NT2/D1 (cell line): ENCODE results near the gene NIPAL3.
"Not testable (repeated sequence)": the region's sequence is repeated elsewhere in the genome, so short reads cannot be mapped to it uniquely, and the experiment has no call there.

Experiments
- DNase-seq: peaks from one replicate; pipeline ENCODE4 v3.0.0-alpha.2; 2011; ENCODE audit warnings: low read depth, low spot score
- H3K27me3 ChIP-seq: 2 replicates; pipeline ENCODE4 v1.6.0; 2011; ENCODE audit warnings: mild to moderate bottlenecking; ENCODE audit not compliant: insufficient read length, insufficient read depth
- H3K36me3 ChIP-seq: 2 replicates; pipeline ENCODE4 v1.6.1; 2011; ENCODE audit warnings: mild to moderate bottlenecking, low read length, mixed read lengths; ENCODE audit not compliant: insufficient read depth, insufficient read length
- H3K4me1 ChIP-seq: 2 replicates; pipeline ENCODE4 v1.5.1; 2011; ENCODE audit not compliant: insufficient read depth, insufficient read length
- H3K4me3 ChIP-seq: 2 replicates; pipeline ENCODE4 v1.5.1; 2011; ENCODE audit warnings: low read depth; ENCODE audit not compliant: insufficient read length
- H3K9ac ChIP-seq: 2 replicates; pipeline ENCODE4 v1.6.0; 2011; ENCODE audit warnings: low read depth; ENCODE audit not compliant: insufficient read length
- H3K9me3 ChIP-seq: 2 replicates; pipeline ENCODE4 v1.5.1; 2011; ENCODE audit warnings: mild to moderate bottlenecking, low read length; ENCODE audit not compliant: insufficient read depth
- SUZ12 ChIP-seq: IDR thresholded peaks from 2 replicates; pipeline ENCODE4 v1.6.1; 2011; ENCODE audit not compliant: insufficient read length, insufficient read depth; ENCODE audit errors: extremely low read depth
- YY1 ChIP-seq: IDR thresholded peaks from 2 replicates; pipeline ENCODE4 v1.6.1; 2011; ENCODE audit not compliant: insufficient read length, insufficient read depth
- ZNF274 ChIP-seq: IDR thresholded peaks from 2 replicates; pipeline ENCODE4 v1.6.1; 2011; ENCODE audit warnings: mild to moderate bottlenecking, low read depth, low read length

The NIPAL3 gene

GRCh38 chr1:24504560-24504959 is 89.0 kb downstream of the NIPAL3 start:
- Histone ChIP-seq H3K4me3 (no peak overlapping the region), H3K9ac (no peak overlapping the region), H3K27me3 (no peaks in the 10 kb centered on the region), H3K9me3 (no peaks in the 10 kb centered on the region), H3K4me1 (peaks cover 7% of the 10 kb centered on the region), H3K36me3 (no peaks in the 10 kb centered on the region)
- TF ChIP-seq SUZ12: no peak
- no peak for TF ChIP-seq YY1
- TF ChIP-seq ZNF274: no peak
- no peak for DNase-seq

- no peak overlapping the region for H3K9ac ChIP-seq
- H3K27me3 ChIP-seq: no peaks in the 10 kb centered on the region
- peaks cover 7% of the 10 kb centered on the region for H3K4me1 ChIP-seq
- no peaks in the 10 kb centered on the region for H3K36me3 ChIP-seq
- no peak for TF ChIP-seq YY1
- TF ChIP-seq SUZ12: no peak
- TF ChIP-seq ZNF274: no peak
- no peaks in the 10 kb centered on the region for H3K9me3 ChIP-seq
- no peak for DNase-seq
- H3K4me3 ChIP-seq: no peak overlapping the region
Observed at GRCh38 chr1:24505816-24506215, 90.2 kb downstream of the NIPAL3 start.

DNA sequence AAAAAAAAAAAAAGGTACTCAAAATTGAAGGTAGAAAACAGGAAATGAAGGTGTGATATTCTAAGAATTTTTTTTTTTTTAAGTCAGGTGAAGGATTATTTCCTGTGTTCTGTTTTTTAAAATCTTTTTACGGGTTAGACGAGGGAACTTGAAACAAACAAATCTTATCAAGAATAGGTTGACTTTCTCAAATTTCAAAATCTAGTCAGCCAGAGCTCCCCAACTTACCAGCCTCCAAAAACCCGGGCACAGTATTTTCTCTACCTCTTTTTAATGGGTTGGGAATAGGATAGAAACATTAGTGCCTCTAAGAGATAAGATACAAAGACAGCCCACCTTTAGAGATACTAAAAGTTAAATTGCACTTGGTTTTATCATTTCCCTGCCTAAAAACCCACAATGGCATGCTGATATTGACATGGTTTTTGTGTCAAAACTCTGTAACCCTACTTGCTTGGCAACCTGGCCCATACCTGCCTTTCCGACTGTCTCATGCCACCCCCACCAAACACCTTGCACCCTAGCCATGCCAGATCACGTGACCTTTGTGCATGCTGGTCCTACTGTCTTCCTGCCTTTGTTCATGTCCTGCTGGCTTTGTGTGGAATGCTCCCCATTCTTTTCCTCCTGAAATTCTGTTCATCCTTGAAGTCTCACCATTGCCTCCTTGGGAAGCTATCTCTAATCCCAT is 91.2 kb downstream of the NIPAL3 start:
- H3K36me3 ChIP-seq: peaks cover 2% of the 10 kb centered on the region
- DNase-seq: no peak
- H3K9me3 ChIP-seq: no peaks in the 10 kb centered on the region
- peaks cover 4% of the 10 kb centered on the region for H3K4me1 ChIP-seq
- no peak overlapping the region for H3K9ac ChIP-seq
- no peak overlapping the region for H3K4me3 ChIP-seq
- H3K27me3 ChIP-seq: no peaks in the 10 kb centered on the region
- TF ChIP-seq SUZ12: no peak
- no peak for TF ChIP-seq YY1
- TF ChIP-seq ZNF274: no peak

DNA sequence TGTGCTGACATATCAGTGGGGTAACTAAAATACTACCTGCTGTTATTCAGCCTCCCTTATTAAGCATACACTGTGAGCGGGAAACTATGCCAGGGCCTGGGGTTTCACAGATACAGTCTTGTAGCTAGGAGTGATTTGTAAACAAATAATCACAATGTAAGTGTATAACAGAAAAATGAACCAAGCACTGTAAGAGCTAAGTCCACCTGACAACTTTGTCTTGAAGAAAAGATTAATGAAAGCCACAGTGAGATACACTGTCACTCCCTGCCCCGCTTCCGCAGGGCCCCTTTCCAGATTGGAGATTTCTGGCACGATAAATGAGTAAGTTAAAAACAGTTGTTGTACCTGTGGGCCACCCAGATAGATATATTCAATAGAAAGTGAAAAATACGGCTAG is 91.8 kb downstream of the NIPAL3 start:
- Histone ChIP-seq H3K9ac (no peak overlapping the region), H3K4me3 (no peak overlapping the region), H3K4me1 (peaks cover 3% of the 10 kb centered on the region), H3K27me3 (no peaks in the 10 kb centered on the region), H3K9me3 (no peaks in the 10 kb centered on the region), H3K36me3 (peaks cover 3% of the 10 kb centered on the region)
- TF ChIP-seq SUZ12 (no peak), YY1 (no peak), ZNF274 (no peak)
- DNase-seq: no peak

DNA sequence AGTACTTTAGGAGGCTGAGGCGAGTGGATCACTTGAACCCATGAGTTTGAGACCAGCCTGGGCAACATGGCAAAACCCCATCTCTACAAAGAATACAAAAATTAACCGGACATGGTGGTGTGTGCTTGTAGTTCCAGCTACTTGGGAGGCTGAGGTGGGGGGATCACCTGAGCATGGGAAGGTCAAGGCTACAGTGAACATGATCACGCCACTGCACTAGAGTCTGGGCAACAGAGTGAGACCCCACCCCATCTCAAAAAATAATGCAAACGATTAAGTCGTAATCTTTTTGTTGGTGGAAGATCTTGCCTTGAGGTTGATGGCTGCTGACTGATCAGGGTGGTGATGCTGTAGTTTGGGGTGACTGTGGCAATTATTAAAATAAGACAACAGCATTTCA is 93.3 kb downstream of the NIPAL3 start:
- Histone ChIP-seq H3K36me3 (peaks cover 3% of the 10 kb centered on the region), H3K9ac (no peak overlapping the region), H3K27me3 (no peaks in the 10 kb centered on the region), H3K4me1 (peaks cover 3% of the 10 kb centered on the region), H3K9me3 (no peaks in the 10 kb centered on the region), H3K4me3 (no peak overlapping the region)
- DNase-seq: no peak
- TF ChIP-seq ZNF274: no peak
- TF ChIP-seq YY1: no peak
- TF ChIP-seq SUZ12: no peak

DNA sequence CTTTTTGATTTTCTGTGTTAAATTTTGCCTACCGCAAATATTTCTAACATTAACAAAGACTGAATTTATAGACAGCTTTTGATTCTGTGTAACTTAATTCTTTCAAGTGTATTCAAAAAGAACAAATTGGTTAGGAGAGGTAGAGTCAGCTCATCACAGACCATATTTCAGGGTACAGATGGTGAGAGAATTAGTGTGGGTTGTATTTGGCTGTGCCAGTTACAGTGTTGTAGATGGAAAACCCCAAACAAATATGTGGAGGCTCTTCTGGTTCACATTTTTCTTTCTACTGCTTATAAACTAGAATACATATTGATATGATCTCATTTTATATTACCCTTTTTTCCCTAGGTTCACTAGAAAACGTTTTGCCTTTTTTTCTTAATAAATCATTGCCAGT is 98.1 kb downstream of the NIPAL3 start:
- peaks cover 3% of the 10 kb centered on the region for H3K36me3 ChIP-seq
- no peak overlapping the region for H3K4me3 ChIP-seq
- H3K9me3 ChIP-seq: no peaks in the 10 kb centered on the region
- no peak overlapping the region for H3K9ac ChIP-seq
- peaks cover 4% of the 10 kb centered on the region for H3K4me1 ChIP-seq
- DNase-seq: no peak
- TF ChIP-seq ZNF274 (no peak), SUZ12 (no peak), YY1 (no peak)
- H3K27me3 ChIP-seq: no peaks in the 10 kb centered on the region

GRCh38 chr1:24514946-24515345 is 99.3 kb downstream of the NIPAL3 start:
- Histone ChIP-seq H3K36me3 (peaks cover 3% of the 10 kb centered on the region), H3K4me1 (peaks cover 4% of the 10 kb centered on the region), H3K27me3 (no peaks in the 10 kb centered on the region), H3K9ac (no peak overlapping the region), H3K4me3 (no peak overlapping the region), H3K9me3 (no peaks in the 10 kb centered on the region)
- DNase-seq: no peak
- no peak for TF ChIP-seq SUZ12

- H3K4me3 ChIP-seq, H3K9me3 ChIP-seq, H3K27me3 ChIP-seq, H3K9ac ChIP-seq, H3K4me1 ChIP-seq, H3K36me3 ChIP-seq, DNase-seq: not testable (repeated sequence)
Observed at GRCh38 chr1:24515671-24516209, 100.1 kb downstream of the NIPAL3 start.
